GM18907 (cell line): ENCODE results near the gene IFNL4.
"Not testable (repeated sequence)": the region's sequence is repeated elsewhere in the genome, so short reads cannot be mapped to it uniquely, and the experiment has no call there.

ENCODE experiments used
- ATAC-seq: cut with Tn5 transposase; IDR thresholded peaks from one replicate; pipeline ENCODE4 v1.9.1; 2021; ENCODE audit warnings: mild to moderate bottlenecking, moderate library complexity; ENCODE audit not compliant: unreplicated experiment

The IFNL4 gene

GRCh38 chr19:39230096-39230764, 18.4 kb downstream of the IFNL4 start:
- ATAC-seq: no peak

- no peak for ATAC-seq
Measured at GRCh38 chr19:39224910-39225309, 23.7 kb downstream of the IFNL4 start.

- ATAC-seq: no peak
Measured at GRCh38 chr19:39223703-39224279, 24.9 kb downstream of the IFNL4 start.

- not testable (repeated sequence) for ATAC-seq
Measured at GRCh38 chr19:39219108-39219507, 29.5 kb downstream of the IFNL4 start.

- ATAC-seq: no peak
Measured at GRCh38 chr19:39218230-39219007, 30.2 kb downstream of the IFNL4 start.

- ATAC-seq: no peak
Measured at GRCh38 chr19:39217094-39217493, 31.6 kb downstream of the IFNL4 start.

GRCh38 chr19:39215323-39215722, 33.3 kb downstream of the IFNL4 start:
- ATAC-seq: not testable (repeated sequence)

GRCh38 chr19:39212375-39212742, 36.3 kb downstream of the IFNL4 start:
- ATAC-seq: no peak

GRCh38 chr19:39211731-39212374, 36.8 kb downstream of the IFNL4 start:
- ATAC-seq: no peak

GRCh38 chr19:39209196-39209595, 39.5 kb downstream of the IFNL4 start:
- no peak for ATAC-seq

GRCh38 chr19:39208175-39208795, 40.4 kb downstream of the IFNL4 start:
- no peak for ATAC-seq

GRCh38 chr19:39207293-39207836, 41.3 kb downstream of the IFNL4 start:
- no peak for ATAC-seq

GRCh38 chr19:39206122-39206521, 42.5 kb downstream of the IFNL4 start:
- ATAC-seq: no peak

GRCh38 chr19:39205449-39205764, 43.2 kb downstream of the IFNL4 start:
- ATAC-seq: no peak

GRCh38 chr19:39203372-39204341, 45.0 kb downstream of the IFNL4 start, which contains the start of gene SYCN:
TSS of gene SYCN (minus strand) at chr19:39204263. CDS start at chr19:39204254, 9 bp downstream.
- no peak for ATAC-seq

- ATAC-seq: no peak
Measured at GRCh38 chr19:39202998-39203355, 45.7 kb downstream of the IFNL4 start.

- ATAC-seq: no peak
Measured at GRCh38 chr19:39200803-39201115, 47.9 kb downstream of the IFNL4 start.

- no peak for ATAC-seq
Measured at GRCh38 chr19:39200066-39200802, 48.4 kb downstream of the IFNL4 start.

GRCh38 chr19:39199025-39199424, 49.6 kb downstream of the IFNL4 start:
- ATAC-seq: no peak
